GM21723 (cell line): ENCODE results near the gene SLCO2B1.

ENCODE experiments used
- ATAC-seq: cut with Tn5 transposase; IDR thresholded peaks from one replicate; pipeline ENCODE4 v1.9.1; 2021; ENCODE audit warnings: mild to moderate bottlenecking, moderate library complexity; ENCODE audit not compliant: unreplicated experiment

SLCO2B1 gene

DNA sequence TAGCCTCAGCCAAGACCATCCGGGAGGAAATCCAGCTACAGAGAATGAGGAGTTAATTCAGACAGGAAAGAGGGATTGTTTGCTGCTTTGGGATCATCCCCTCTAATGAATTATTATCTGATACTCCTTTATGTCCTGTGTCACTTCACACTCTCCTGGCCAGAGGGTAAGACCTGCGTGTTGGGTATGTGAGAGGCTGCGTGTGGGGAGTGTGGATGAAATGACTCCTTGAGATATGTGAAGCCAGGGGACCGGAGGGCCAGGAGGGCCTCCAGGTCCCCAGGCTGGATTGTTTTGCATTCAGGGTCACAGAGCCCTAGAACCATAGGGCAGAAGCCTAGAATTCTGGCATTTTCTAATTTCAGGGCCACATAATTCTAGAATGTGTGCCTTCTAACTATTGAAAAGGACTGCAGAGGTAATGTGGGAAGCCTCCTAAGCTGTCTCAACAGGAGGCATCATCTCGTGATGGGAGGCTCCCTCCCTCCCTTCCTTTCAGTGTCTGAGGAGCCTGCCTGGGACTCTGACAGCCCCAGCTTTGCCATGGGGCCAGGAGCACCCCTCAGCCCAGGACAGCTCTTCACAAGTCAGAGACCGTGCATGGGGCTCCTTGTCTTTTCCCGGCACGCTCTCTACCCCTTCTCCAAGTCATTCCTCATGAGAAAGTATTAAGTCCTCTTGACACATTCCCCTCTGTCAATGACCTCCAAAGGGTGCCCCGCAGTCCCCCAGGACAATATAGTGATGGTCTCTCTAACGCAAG lies 93.3 kb downstream of the SLCO2B1 start:
- ATAC-seq, result no peak

DNA sequence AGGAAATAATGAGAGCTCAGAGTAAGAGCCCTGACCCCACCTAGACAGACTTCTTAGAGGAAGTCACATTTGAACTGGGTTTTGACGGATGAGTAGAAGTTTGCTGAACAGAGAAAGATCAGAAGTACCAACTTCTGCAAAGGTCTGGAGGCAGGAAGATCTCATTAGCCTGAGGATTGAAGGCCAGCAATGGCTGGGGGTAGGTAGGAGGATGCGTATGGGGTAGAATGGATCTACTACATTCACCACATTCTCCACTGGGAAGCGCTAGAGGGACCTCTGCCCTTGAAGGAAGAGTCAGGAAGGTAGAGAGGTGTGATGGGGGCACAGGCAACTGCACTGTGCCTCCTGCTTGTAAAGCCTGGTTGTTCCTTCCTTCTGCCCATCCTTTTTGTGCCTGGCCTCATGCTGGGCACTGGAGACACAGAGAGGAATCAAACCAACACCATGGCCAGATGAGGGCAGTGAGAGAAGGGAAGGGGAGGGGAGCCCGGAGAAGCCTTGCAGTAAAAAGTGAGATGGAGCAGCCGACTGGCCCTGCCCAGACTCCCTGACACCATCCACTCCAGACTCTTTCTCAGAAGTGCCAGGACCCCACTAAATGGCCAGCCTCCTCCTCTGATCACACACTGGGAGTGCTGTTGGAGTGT lies 94.6 kb downstream of the SLCO2B1 start:
- ATAC-seq, result no peak

DNA sequence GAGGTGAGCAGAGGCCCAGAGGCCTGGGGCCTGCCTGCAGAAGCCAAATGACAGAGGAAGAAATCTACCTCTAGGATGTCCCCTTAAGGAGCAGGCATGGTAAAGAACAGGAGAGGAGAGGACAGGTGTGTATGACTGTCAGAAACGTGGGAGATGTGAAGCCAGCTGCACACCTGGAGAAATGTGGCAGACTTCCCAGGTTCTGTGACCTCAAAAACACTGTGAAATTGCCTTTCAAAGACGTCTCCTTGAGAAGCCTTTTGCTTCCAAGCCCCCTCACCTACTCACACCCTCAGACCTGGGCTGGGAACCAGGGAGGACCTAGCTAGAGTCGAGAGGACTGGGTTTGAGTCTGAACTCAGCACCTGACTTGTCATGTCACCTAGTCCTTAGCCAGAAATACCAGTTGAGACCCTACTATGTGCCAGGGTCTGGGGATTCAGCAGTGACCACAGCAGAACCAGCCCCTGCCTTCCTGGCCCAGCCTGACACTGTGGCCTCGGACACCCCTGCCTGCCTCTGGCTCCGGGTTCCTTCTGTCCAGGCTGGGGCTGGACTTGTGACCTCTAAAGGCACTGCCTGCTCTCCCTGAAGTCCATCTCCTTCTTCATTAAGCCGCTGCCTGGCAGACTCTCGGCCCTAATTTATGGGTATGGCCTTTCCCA lies 95.2 kb downstream of the SLCO2B1 start:
- no peak for ATAC-seq

DNA sequence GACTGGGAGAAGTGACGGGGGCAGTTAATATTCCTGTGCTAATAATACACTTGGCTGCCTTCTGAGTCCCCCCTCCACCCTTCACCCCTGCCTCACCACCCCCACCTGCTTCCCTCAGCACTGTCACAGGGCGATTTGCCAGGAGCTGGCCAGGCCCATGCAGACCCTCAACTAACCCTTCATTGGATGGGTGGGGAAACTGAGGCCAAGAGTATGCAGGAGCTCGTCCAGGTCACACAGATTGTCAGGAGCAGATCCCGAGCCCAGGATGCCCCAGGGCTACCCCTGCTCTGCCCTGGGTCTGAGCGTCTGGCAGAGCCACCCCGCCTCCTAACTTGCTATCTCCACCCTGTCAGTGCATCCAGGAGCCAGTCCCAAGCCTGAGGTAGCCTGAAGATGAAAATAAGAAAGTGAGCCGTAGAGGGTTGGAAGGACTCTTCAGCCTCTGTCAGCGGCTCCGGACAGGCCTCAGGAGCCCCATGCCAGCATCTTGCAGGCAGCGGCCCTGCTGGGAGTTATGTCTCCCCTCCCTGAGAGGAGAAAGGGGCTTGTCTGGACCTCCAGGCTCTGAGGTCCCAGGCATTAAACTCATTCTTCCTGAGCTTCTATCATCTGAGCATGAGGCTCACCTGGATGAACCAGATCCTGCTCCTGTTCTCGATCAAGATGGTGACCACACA lies 95.9 kb downstream of the SLCO2B1 start:
- no peak for ATAC-seq

DNA sequence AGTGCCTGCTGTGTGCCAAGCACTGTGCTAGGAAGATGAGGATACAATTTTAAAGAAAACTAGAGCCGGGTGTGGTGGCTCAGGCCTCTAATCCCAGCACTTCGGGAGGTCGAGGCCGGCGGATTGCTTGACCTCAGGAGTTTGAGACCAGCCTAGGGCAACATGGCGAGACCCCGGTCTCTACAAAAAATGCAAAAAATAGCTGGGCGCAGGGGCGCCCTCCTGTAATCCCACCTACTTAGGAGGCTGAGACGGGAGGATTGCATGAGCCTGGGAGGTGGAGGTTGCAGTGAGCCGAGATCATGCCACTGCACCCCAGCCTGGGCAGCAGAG lies 98.0 kb downstream of the SLCO2B1 start:
- no peak for ATAC-seq

DNA sequence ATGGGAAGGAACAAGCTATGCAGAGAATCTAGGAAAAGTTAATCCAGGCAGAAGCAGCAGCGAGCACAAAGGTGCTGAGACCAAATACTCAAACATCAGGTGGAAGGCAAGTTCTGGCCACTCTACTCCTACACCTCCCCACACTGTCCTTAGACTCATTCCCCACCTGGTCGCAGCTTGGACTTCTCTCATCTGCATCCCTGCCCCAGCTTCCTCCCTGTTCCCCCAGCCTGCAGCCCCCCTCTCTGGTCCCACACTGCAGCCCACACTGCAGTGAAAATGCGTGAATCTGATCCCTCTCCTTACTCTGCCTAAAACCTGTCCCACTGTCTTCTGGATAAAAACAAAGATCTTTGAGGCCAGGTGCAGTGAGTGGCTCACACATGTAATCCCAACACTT lies 98.8 kb downstream of the SLCO2B1 start:
- ATAC-seq, result no peak

DNA sequence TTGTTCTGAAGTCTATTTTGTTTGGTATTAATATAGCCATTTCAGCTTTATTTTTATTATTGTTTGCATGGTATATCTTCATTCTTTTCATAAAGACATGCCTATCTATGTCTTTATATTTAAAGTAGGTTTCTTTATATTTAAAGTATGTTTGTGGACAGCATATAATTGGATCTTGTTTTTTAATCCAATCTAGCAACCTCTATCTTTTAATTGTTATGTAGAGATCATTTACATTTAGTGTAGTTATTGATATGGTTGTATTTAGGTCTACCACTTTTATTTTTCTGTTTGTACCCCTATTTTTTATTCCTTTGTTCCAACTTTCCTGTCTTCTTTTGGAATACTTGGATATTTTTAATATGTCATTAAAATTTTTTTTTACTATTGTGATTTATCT lies 103.4 kb downstream of the SLCO2B1 start:
- no peak for ATAC-seq
